Endothelial cell of umbilical vein (primary cell): ENCODE results near the gene MARCHF6. TPM values are rescaled to one million over a fixed set of nuclear protein-coding genes. Genes with fewer than 3 reads are reported as not detected.

Experiments used
- BruUV-seq: library from RNA; stranded (reverse); fragments of 400-500 nt; replicated peaks from 2 replicates; lab custom pipeline; 2021; lab: Mats Ljungman, UMichigan
- CTCF ChIA-PET: fragments of 300-600, 350-600 bp; sonication (Branson Sonifier 250); formaldehyde crosslinking; loops from one replicate; lab custom pipeline; 2021; ENCODE audit warnings: antibody characterized with exemption, inconsistent platforms; lab: Charles Lee
- POLR2A ChIA-PET: fragments of 300-600, 350-600 bp; sonication (Branson Sonifier 250); formaldehyde crosslinking; loops from one replicate; lab custom pipeline; 2021; ENCODE audit warnings: antibody characterized with exemption, inconsistent platforms; lab: Charles Lee
- DNase-seq: peaks from one replicate; pipeline ENCODE4 v3.0.0-alpha.2; 2011; ENCODE audit warnings: low read depth, low spot score
- FAIRE-seq: peaks from 2 replicates; lab custom pipeline; 2011; peaks lifted over from hg19 to GRCh38; lab: Jason Lieb, UNC
- H2AFZ ChIP-seq: 2 replicates; pipeline ENCODE4 v1.6.0; 2012; ENCODE audit warnings: low read depth, low read length, control low read depth, inconsistent platforms
- H3K27ac ChIP-seq: 2 replicates; pipeline ENCODE4 v1.5.1; 2011; ENCODE audit warnings: low read depth, mild to moderate bottlenecking, control low read depth, low read length, moderate library complexity; ENCODE audit not compliant: insufficient read depth
- H3K27me3 ChIP-seq, 2 experiments: 2 replicates each; pipeline versions ENCODE4 v1.6.0 to v1.6.1; 2011; ENCODE audit warnings: low read length in 2 of 2, mixed read lengths in 1 of 2; ENCODE audit not compliant: control insufficient read depth in 2 of 2, insufficient read depth in 2 of 2
- H3K36me3 ChIP-seq, 2 experiments: 2 replicates in 1 of 2; 3 replicates in 1 of 2; pipeline ENCODE4 v1.5.1; 2011; ENCODE audit warnings: low read length in 2 of 2, mild to moderate bottlenecking in 1 of 2, moderate library complexity in 1 of 2; ENCODE audit not compliant: control insufficient read depth in 2 of 2, insufficient read depth in 2 of 2; ENCODE audit errors: extremely low read depth in 1 of 2
- H3K4me1 ChIP-seq: 3 replicates; pipeline ENCODE4 v1.5.1; 2011; ENCODE audit warnings: mild to moderate bottlenecking, low read length; ENCODE audit not compliant: control insufficient read depth, insufficient read depth; ENCODE audit errors: extremely low read depth
- H3K4me2 ChIP-seq: 2 replicates; pipeline ENCODE4 v1.6.1; 2011; ENCODE audit warnings: low read length, control low read depth, mixed read lengths; ENCODE audit not compliant: insufficient read depth
- H3K4me3 ChIP-seq, 3 experiments: fragments of 200-600 bp in 1 of 3; sonication (generic), shearing (Covaris generic) in 1 of 3; replicated peaks in 1 of 3; 2 replicates each; pipeline ENCODE4 v1.5.1; 2011 to 2016; ENCODE audit warnings: control low read depth in 3 of 3, low read length in 3 of 3, mild to moderate bottlenecking in 2 of 3, inconsistent platforms in 1 of 3, low read depth in 1 of 3, moderate library complexity in 1 of 3; ENCODE audit not compliant: insufficient read depth in 1 of 3
- H3K79me2 ChIP-seq: 2 replicates; pipeline ENCODE4 v1.6.0; 2012; ENCODE audit warnings: low read length, inconsistent platforms; ENCODE audit not compliant: control insufficient read depth, insufficient read depth
- H3K9ac ChIP-seq: replicated peaks from 2 replicates; pipeline ENCODE3; 2011; ENCODE audit warnings: low read length, control low read depth; ENCODE audit not compliant: insufficient read depth; ENCODE audit errors: extremely low read depth
- H3K9me1 ChIP-seq: replicated peaks from 3 replicates; pipeline ENCODE4 v1.6.0; 2011; ENCODE audit warnings: mild to moderate bottlenecking, low read length; ENCODE audit not compliant: control insufficient read depth, insufficient read depth; ENCODE audit errors: extremely low read depth
- H3K9me3 ChIP-seq: replicated peaks from 2 replicates; pipeline ENCODE4 v1.5.1; 2012; ENCODE audit warnings: low read length, inconsistent platforms; ENCODE audit not compliant: control insufficient read depth, insufficient read depth
- H4K20me1 ChIP-seq: replicated peaks from 2 replicates; pipeline ENCODE3; 2011; ENCODE audit warnings: mild to moderate bottlenecking, low read length; ENCODE audit not compliant: control insufficient read depth, insufficient read depth; ENCODE audit errors: extremely low read depth
- CTCF ChIP-seq, 2 donors: IDR thresholded peaks; 1 replicate in 1 of 2; 2 replicates in 1 of 2; pipeline ENCODE4 v1.5.1; 2011; ENCODE audit warnings: low read length in 2 of 2, mild to moderate bottlenecking in 2 of 2, moderate library complexity in 2 of 2, control low read depth in 1 of 2, inconsistent platforms in 1 of 2, low read depth in 1 of 2; ENCODE audit not compliant: insufficient read depth in 1 of 2; ENCODE audit errors: extremely low read depth in 1 of 2
- EZH2 ChIP-seq: IDR thresholded peaks from 2 replicates; pipeline ENCODE4 v1.6.1; 2012; ENCODE audit warnings: borderline replicate concordance, low read depth, mild to moderate bottlenecking, moderate library complexity, low read length, inconsistent platforms; ENCODE audit not compliant: severe bottlenecking
- FOS ChIP-seq: IDR thresholded peaks from 2 replicates; pipeline ENCODE4 v1.6.1; 2011; ENCODE audit warnings: mild to moderate bottlenecking, low read length, moderate library complexity, borderline replicate concordance; ENCODE audit not compliant: insufficient read depth
- GATA2 ChIP-seq: IDR thresholded peaks from 2 replicates; pipeline ENCODE4 v1.7.0; 2011; ENCODE audit warnings: low read depth, mild to moderate bottlenecking, moderate library complexity, mixed read lengths, low read length; ENCODE audit not compliant: insufficient read length, insufficient read depth
- JUN ChIP-seq: IDR thresholded peaks from 2 replicates; pipeline ENCODE4 v1.6.1; 2011; ENCODE audit warnings: borderline replicate concordance, low read depth; ENCODE audit not compliant: insufficient read length, insufficient read depth
- MAX ChIP-seq: IDR thresholded peaks from 2 replicates; pipeline ENCODE4 v1.6.1; 2011; ENCODE audit not compliant: insufficient read depth, insufficient read length
- MYC ChIP-seq: IDR thresholded peaks from one replicate; pipeline ENCODE4 v1.6.1; 2011; ENCODE audit warnings: mild to moderate bottlenecking, low read depth, low read length
- POLR2A ChIP-seq: IDR thresholded peaks from 2 replicates; pipeline ENCODE4 v1.6.1; 2012; ENCODE audit warnings: low read depth, mild to moderate bottlenecking, control low read depth, low read length
- POLR2AphosphoS5 ChIP-seq: IDR thresholded peaks from 2 replicates; pipeline ENCODE4 v1.6.1; 2012; ENCODE audit warnings: low read depth, mild to moderate bottlenecking, control low read depth, low read length, moderate library complexity; ENCODE audit not compliant: insufficient read depth
- dilution Hi-C: fragments of 300-500 bp; cut with MboI; formaldehyde crosslinking; loops from one replicate; pipeline ENCODE4 v1.15.0; 2019; ENCODE audit warnings: low sequenced_read_pairs; ENCODE audit not compliant: extremely low pct_ligation_motif_present
- intact Hi-C: fragments of 100-400 bp; cut with micrococcal nuclease; formaldehyde crosslinking; loops from one replicate; pipeline ENCODE4 v1.10.0; 2022
- polyA plus RNA-seq, 4 experiments: library from polyadenylated mRNA; depleted of rRNA in 3 of 4; stranded (reverse) in 3 of 4; unstranded in 1 of 4; fragments of >200 nt; gene quantifications; 2 replicates each; pipeline versions ENCODE4 v1.2.1 to v1.2.3, GENCODE V29; 2011 to 2012; ENCODE audit warnings: missing spikeins in 1 of 4
- total RNA-seq: library from RNA; stranded (reverse); gene quantifications from 2 replicates; pipeline ENCODE4 v1.2.3, GENCODE V29; 2021

MARCHF6 gene
- total and polyA plus RNA-seq, 2 donors (not counting 3 experiments of a cell fraction or from before 2014, with no cell fraction given), result 108 to 112 TPM

DNA sequence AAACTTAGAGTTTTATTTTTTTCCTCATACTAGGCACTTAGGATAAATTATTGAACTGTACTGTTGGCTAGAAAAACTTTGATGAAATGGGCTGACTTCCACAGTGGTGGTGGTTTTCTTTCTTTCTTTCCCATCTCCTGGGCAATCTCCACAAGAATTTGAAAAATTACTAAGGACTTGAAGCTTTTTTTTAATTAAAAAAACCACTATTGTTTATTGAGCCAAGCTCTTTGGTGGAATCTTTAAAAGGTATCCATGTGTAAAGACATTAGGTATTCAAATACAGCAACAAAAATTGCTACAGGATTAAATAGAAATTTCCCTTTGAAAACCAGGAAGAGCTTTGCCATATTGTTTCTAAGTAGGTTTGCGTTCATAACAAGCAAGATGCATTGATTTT is 14.1 kb downstream of the MARCHF6 start:
- peaks cover 22% of the 10 kb centered on the region for H4K20me1 ChIP-seq
- DNase-seq, result no peak
- no peak overlapping the region for H3K4me2 ChIP-seq
- H3K4me1 ChIP-seq, result no peaks in the 10 kb centered on the region
- intact Hi-C loops, result no loop called here
- no peak for FAIRE-seq
- CTCF ChIA-PET, result interaction anchor here (0.9 to 2.5 kb wide), 5 partner anchors 9 to 84 kb away, joined by 3 to 13 read pairs (median 3); no protein-coding TSS in a partner anchor
- dilution Hi-C loops, result no loop called here
- H3K9me3 ChIP-seq, result no peaks in the 10 kb centered on the region
- H3K9me1 ChIP-seq, result no peaks in the 10 kb centered on the region
- H3K36me3 ChIP-seq, result no peaks in the 10 kb centered on the region
- no peak overlapping the region for H3K4me3 ChIP-seq
- POLR2A ChIA-PET, result no interaction called here
- no peaks in the 10 kb centered on the region for H3K27me3 ChIP-seq
- H3K27ac ChIP-seq, result no peak overlapping the region
- no peak overlapping the region for H3K9ac ChIP-seq
- H2AFZ ChIP-seq, result no peak overlapping the region
- BruUV-seq, result no TSS peak
- no peak for TF ChIP-seq JUN
- TF ChIP-seq EZH2, result no peak
- no peak for TF ChIP-seq GATA2
- no peak for TF ChIP-seq CTCF (IDR thresholded peaks at IDR 0.05; ENCODE audit: extremely low read depth in 1 of 2, insufficient read depth in 1 of 2, low read depth in 1 of 2, low read length in 2 of 2)
- TF ChIP-seq MAX, result no peak
- no peak for TF ChIP-seq MYC
- no peak for TF ChIP-seq POLR2A
- TF ChIP-seq POLR2AphosphoS5, result no peak
- no peak for TF ChIP-seq FOS
- peaks cover 97% of the 10 kb centered on the region for H3K79me2 ChIP-seq
